ENCODE results near the gene PTPN4.

Gene PTPN4

DNA sequence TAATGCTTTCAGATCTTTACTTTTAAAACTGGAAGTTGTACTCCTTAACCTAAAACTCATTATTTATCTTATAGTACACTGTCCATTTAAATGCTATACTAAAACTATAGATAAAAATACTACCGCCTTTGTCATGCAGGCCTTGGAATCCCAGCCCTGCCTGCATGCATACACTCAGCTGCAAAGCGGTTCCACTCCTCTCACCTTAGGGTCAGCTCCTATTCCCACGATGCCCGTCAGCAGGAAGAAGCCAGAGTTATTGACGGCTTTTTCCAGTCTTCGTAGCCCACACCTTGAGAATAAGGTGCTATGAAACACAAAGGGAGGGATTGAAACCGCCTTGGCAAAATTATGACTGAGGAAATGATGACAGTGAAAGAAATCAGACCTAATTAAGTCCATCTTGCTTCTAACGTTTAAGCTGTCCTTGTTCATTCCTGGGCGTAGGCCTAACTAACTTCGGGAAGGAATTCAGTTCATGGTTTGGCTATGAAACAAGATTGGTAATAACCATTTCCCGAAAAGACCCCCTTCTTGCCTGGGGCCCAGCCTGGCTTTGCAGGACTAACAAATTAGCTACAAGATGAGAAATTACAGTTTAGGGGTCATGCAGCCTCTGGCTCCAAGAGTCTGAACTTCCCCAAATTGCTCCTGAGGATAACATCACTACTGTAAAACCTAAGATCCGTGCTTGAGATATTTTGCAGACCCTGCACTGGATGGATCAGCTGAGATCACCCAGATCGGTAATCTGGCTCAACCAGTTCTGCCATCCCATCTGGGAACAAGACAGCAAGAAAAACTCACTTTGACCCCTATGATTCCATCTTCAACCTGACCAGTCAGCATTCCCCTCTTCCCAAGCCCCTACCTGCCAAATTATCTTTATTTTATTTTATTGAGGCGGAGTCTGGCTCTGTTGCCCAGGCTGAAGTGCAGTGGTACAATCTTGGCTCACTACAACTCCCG lies 270.2 kb downstream of the PTPN4 start:
- no peak for DNase-seq

DNA sequence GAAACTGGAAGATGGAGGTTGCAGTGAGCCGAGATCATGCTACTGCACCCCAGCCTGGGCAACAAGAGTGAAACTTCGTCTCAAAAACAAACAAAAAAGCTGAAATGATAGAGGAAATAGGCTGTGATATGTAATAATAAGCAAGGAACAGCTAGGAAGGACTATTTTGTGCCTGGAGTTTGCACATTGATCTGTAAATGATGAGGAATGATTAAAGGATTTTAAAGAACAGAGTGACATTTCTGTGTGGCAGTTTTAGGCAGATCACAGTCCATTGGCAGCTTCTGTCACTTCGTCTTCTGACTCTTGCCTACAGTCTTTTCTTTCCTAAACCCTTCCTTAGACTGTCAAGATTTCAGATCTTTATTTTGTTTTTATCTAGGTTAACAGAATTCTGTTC lies 272.6 kb downstream of the PTPN4 start:
- no peak for DNase-seq

All from NCI-H1436 (cell line).